Esophagus mucosa (tissue), 1 donor: ENCODE results near the gene HPSE2. TPM values are rescaled to one million over a fixed set of nuclear protein-coding genes. Genes with fewer than 3 reads are reported as not detected.
"Not testable (repeated sequence)": the region's sequence is repeated elsewhere in the genome, so short reads cannot be mapped to it uniquely, and the experiment has no call there.

ENCODE experiments used
- ATAC-seq: fragments of 200-7000 bp; cut with Tn5 transposase; one replicate; pipeline ENCODE4 v1.9.1; 2020
- total RNA-seq: library from RNA; stranded (reverse); gene quantifications from one replicate; pipeline ENCODE4 v1.2.4, GENCODE V29; 2023
- donor health status: DM: yes; HTN: yes; CAD: no.

HPSE2 gene
- 0.20 TPM for total RNA-seq

- ATAC-seq, result no peak
Measured at GRCh38 chr10:99235658-99236626, at the start of gene HPSE2. HPSE2 (minus strand) TSS chr10:99235852.

DNA sequence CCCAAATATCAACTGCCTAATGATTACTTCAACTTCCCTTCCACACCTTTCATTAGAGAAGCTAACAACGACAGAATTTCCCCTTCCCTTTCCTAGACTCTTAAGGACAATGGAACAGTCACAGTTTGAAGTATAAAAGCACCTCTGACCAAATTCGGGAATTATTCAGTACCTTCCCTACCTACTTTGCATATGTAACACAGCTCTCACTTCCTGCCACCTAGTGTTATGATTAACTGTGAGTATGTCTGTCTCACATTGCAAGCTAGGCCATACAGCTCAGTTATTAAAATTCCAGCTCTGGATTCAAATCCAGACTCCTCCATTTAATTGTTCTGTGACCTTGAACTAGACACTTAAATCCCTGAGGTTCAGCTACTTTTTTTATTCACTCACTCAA lies 44.8 kb upstream of the HPSE2 start:
- ATAC-seq, result peak; percentile 76

DNA sequence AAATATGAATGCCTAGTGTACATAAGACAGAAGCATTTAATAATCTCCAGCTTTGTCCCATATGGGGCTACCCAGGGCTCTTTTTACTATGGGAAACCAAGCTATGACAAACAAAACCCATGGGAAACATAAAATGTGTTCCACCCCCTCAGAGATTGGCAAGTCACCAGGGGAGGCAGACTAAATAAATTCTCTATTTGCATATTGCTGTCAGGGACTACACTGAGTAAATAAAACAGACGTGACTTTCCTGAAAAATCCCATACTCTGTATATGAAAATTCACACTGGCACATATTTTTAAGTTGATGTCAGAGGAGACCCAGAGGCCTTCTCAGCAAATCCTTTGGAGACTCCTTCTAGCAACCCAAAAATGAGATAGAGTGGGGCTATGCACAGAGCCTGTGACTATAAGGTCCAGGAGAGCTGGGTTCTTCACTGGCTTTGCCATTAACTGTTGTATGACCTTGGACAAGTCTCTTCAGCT lies 44.0 kb upstream of the HPSE2 start:
- ATAC-seq, result no peak

DNA sequence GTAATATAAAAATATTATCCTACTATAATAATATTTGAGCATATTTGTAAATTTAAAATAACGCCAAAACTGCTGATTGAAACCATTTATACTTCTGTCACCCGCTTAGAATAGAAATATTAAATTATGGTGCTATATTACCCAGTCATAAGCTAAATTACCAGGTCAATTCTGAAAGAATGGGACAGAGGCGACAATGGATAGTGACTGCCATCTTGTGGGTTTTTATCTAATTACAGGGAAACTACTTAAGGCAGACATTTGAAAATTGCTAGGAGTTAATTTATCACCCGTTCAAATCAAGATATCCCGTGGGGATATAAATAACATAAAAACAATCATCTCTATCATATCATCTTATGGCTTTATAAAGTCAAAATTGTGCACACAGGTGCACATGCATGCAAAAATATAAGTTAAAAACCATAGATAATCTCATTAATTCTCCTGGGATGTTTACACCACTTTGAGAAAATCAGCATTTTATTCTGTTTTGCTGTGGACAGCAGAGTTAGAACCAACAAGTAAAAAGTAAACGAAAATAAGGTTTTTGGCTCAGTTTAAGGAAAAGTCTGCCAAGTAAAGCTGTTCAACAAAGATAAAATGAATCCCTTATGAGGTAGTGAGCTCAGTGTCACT lies 41.3 kb upstream of the HPSE2 start:
- no peak for ATAC-seq

DNA sequence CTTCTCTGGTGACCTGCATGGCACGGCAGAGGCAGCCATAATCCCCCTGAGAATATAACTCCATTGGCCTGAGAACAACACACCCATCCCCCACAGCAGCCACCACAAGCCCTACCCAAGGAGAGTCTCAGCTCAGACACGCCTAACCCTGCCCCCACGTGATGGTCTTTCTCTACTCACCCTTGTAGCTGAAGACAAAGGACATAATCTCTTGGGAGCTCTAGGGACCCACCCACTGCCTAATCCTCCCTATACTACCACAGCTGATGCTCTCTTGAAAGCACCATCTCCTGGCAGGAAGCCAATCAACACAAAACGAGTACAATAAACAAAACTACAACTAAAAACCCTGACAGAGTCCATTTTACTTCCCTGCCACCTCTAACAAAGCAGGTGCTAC lies 30.7 kb upstream of the HPSE2 start:
- no peak for ATAC-seq

GRCh38 chr10:99248824-99249223 lies 13.2 kb upstream of the HPSE2 start:
- no peak for ATAC-seq

- not testable (repeated sequence) for ATAC-seq
Measured at GRCh38 chr10:99247893-99248292, 12.2 kb upstream of the HPSE2 start.

DNA sequence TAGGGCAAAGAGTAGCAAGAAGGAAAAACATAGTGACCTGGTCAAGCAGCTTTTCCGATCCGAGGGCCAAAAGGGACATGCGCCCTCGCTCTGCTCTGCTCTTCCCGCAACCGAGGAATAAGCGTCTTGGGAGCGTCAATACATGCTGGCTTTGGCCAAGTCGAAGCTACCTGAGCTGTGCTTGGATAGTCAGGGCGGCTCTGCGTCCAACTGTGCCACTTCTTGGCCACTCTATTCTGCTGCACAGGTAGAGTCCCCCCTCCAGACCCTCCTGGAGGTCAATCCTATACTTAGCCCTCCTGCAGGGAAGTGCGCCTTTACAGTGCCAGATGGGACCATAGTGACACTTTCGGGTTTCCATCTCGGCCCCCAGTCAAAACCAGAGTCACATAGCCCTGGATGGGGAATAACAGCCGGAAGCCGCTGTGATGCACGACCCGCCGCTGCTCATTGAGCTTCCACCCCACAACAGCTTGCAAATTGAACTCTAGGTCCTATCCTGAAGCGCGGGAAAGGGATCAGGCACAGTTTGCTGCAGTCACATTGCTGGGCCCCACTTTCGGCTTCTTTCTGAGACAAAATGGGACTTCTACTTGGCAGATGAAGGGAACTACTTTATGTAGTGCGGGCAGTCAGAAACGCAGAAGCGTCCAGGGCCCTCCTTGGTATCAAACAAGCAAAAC lies 1.1 kb upstream of the HPSE2 start:
- ATAC-seq, result no peak

DNA sequence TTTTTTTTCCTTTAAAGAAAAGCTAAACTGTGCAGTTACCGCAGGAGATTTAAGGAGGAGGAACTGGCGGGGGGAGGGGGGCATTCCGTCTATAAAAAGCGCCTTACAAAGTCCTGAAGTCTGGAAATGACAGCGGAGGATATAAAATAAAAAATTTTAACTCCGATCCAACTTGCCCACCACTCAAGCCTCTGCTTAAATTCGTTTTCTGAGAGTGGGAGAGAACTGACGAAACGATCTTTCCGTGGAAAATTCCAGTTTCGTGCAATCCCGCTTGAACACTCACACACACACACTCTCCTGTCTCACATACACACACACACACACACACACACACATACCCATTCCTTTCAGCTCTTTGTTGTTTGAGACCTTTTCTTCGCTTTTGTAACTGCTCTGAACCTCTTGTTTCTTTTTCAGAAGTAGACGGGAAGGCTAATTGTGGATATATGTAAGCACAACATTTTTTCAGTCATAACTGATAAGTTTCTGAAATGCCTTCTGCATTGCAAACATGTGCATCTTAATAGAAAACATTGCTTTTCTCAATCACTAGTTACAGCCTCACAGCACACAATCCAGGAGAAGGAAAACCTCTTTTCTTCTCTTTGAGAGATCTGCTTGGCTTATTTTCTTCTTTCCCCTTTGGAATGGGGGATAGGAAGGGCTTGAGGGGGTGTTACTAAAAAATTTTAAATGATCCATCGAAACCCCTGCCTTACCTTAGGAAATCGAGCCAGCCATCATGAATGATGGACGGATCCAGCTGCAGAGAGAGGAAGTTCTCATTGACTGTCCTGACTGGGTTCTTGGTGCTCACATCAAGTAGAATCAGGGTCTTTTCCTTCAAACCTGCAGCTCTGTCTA lies 628 bp downstream of the HPSE2 start:
- no peak for ATAC-seq

GRCh38 chr10:99234041-99234790 lies 1.4 kb downstream of the HPSE2 start:
- ATAC-seq, result peak; percentile 73

DNA sequence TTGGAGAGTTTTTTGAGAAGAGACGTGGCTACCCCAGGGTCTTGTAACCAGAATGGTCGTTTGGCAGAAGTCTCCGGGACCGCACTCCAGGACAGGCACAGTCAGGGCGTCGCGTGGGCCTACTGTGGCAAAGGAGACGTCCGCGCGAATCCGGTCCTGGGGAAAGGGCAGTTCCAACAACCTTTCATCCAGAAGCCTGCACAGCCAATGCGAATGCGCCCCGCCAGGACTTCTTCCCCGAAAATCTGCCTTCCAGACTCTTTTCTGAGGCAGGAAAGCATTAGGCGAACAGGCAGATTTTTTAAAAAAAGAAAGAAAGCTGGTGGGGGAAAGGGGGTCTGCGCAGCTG lies 2.0 kb downstream of the HPSE2 start:
- no peak for ATAC-seq

- no peak for ATAC-seq
Measured at GRCh38 chr10:99233000-99233688, 2.5 kb downstream of the HPSE2 start.

DNA sequence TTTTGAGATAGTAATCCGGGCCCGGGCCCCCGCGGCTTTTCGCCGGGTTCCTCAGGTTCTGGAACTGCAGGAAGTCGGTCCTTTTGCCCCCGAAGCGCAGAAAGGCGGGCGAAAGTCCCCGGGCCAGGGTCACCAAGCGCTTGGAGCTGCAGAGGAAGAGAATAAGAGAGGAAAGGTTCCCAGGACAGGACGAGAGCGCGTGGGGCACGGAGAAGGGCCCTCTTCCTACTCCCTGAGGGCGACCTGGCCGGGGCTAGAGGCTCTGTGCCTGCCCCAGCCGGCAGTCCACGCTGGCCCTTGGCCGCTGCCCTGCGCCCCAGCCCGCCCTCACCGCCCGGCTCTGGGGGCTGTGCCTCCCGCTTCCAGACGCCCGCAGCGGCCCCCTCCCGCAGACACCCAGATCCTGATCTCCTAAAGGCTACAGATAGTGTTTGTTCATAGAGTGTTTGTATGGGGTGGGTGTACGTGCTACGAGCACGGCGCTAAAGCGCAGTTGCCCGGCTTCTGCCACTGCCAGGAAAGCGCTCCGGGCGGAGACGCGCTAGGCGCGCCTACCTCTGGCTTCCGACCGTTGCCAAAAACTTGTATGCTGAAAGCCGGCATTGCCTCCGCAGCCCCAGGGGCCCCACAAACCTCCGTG lies 3.2 kb downstream of the HPSE2 start:
- ATAC-seq, result no peak

DNA sequence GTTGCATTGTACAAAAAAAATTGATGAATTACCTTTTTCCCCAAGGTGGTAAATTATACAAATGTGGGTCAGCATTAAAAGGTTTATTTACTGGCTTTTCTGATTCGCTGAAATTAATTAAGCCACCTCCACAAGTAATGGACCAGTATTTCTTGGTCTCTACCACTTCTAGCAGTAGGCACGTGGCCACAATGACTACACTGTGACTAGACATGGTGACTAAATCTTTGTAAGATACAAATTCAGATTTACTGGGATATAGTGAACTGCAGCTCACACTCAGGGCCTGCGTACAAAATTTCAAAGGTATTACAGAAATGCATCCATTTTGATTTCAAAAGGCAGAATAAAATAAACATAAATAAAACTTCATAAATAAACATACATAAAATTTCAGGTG lies 10.9 kb downstream of the HPSE2 start:
- no peak for ATAC-seq

DNA sequence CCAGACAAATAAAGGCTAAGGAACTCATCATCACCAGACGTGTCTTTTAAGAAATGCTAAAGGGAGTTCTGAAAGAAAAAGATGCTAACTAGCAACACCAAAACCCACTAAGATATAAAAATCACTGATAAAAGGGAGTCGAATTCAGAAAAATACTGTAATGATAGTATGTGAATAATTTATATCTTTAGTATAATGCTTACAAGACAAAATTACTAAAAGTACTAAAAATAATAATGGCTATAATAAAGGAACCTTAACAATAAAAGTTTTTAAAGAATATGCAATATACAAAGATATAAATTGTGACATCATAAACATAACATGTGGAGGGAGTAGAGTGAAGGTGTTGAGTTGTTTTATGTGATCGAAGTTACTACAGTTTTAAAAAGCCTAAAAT lies 28.3 kb downstream of the HPSE2 start:
- ATAC-seq, result no peak

DNA sequence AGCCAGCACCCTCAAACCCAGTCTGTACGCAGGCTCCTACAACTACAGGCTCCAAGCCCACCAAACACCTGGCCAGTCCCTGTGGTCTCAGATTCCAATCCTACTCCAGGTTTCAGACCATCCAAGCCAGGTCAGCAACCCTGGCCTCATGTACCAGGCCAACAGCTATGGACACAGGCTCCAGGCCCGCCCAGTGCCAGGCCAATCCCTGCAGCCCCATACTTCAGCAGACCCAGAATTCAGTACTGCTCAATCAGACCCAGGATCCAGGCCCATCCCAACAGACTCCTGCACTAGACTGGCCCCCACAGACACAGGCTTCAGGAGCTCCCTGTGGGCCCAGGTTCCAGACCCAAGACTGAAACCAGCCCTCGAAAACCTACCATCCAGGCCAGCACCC lies 32.3 kb downstream of the HPSE2 start:
- ATAC-seq, result peak; percentile 8

- no peak for ATAC-seq
Measured at GRCh38 chr10:99172950-99173349, 62.7 kb downstream of the HPSE2 start.

DNA sequence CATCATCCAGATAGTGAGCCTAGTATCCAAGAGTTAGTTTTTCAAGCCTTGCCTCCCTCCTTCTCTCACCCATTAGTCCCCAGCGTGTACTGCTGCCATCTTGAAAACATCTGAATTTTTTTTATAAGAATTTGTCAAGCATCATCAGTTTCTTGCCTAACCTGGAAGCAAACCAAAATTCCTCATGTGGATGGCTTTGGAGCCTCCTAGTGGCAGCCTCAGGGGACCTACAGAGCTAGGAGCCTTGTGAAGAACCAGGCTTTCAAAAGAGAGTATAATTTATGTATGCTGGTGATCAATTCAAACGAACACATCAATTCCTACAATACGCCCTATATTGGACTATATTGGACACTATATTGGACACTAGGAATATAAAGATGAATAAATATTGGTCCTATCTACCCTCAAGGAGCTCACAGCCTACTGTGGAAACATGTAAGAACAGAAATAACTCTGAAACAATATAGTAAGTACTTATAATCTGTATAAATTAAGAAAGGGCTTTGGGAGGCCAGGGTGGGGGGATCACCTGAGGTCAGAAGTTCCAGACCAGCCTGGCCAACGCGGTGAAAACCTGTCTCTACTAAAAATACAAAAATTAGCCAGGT lies 63.4 kb downstream of the HPSE2 start:
- no peak for ATAC-seq

DNA sequence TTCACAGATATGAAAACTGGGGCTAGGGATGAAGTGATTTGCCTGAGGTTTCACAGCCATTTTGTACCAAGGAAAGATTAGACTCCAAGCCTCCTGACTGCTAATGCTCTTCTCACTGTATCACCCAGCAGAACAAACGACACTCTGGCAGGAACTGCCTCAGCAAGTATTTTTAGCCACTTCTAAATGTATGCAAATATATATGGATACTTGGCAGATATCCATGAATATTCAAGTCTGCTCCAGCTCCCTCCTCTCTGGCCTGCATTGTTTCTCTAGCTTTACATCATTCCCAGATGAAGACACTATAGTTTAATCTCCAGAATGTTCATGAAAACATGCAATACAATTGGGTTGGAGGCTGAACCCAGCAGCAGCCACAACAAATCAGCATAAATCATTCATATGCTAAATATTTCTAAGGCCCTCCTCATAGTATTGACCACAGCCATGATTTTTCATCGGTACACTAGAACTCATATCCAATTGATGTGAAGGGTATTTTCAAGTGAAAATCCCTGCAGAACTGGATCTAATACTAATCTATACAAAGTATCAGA lies 65.5 kb downstream of the HPSE2 start:
- ATAC-seq, result no peak

- no peak for ATAC-seq
Measured at GRCh38 chr10:99161165-99161564, 74.5 kb downstream of the HPSE2 start.
